ENCODE results near the gene OR2A1.
"Not testable (repeated sequence)": the region's sequence is repeated elsewhere in the genome, so short reads cannot be mapped to it uniquely, and the experiment has no call there.

The OR2A1 gene

DNA sequence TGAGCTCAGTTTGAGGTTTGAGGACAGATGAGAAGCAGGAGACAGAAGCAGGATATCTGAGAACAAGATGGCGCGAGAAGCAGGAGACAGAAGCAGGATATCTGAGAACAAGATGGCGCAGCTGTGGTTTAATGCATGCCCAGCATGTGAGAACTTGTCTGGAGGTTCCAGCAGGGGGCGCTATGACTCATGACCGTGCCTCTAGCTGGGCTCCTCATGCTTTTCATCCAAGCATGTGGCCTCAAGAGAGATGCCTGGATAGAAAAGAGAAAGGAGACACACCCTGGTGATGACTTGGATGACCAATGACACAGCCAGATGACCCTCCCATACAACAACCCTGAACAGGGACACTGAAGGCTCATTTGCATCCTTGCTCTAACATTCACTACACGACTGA is 32.2 kb upstream of the OR2A1 start:
- H3K4me1 ChIP-seq (ENCODE audit: control insufficient read depth, insufficient read depth, low read depth, low read length), result not testable (repeated sequence)

DNA sequence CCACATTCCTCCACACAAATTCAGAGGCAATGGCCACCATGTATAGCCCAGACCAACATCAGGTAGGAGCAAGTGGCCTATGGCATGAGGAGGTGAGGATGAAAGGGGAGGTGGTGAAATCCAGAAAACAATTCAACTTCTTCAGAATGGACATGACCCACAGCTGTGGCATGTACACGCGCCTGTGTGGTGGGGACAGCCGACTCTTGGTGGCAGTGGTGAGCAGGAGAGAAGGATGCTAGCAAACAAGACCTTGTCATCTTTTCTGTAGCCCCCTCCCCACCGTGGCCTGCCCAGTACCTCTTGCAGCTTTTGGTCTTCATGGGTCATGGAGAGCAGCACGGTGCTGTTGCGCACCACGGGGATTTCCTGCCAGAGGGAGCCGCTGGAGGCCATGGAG is 30.2 kb upstream of the OR2A1 start:
- not testable (repeated sequence) for H2BK15ac ChIP-seq (ENCODE audit: low read depth, poor library complexity, severe bottlenecking); H3K79me1 ChIP-seq (replicated peaks; ENCODE audit: low read length, poor library complexity, severe bottlenecking); H3K23ac ChIP-seq (ENCODE audit: low read length in 2 of 2); H2BK12ac ChIP-seq (ENCODE audit: low read length in 2 of 2); H4K8ac ChIP-seq (ENCODE audit: low read length); H3K27ac ChIP-seq (ENCODE audit: low read length, poor library complexity, severe bottlenecking); H3K4ac ChIP-seq (ENCODE audit: low read depth in 1 of 2, low read length in 2 of 2); DNase-seq; H3K9ac ChIP-seq (ENCODE audit: low read length); H2AK5ac ChIP-seq (ENCODE audit: low read length, severe bottlenecking); H3K9me3 ChIP-seq (ENCODE audit: control insufficient read depth, low read length); H3K18ac ChIP-seq (ENCODE audit: low read depth in 1 of 2, low read length in 2 of 2); H3K14ac ChIP-seq (ENCODE audit: low read length in 2 of 2); H3K4me3 ChIP-seq (ENCODE audit: insufficient read depth in 1 of 2, low read depth in 1 of 2, low read length in 2 of 2); H3K4me1 ChIP-seq (ENCODE audit: control insufficient read depth, insufficient read depth, low read depth, low read length); H4K91ac ChIP-seq (ENCODE audit: low read length); H2BK5ac ChIP-seq (ENCODE audit: low read depth, low read length, poor library complexity, severe bottlenecking); H3K27me3 ChIP-seq (ENCODE audit: control insufficient read depth in 1 of 2, insufficient read depth in 1 of 2, low read length in 2 of 2); H2AFZ ChIP-seq (ENCODE audit: low read depth, low read length); H2BK120ac ChIP-seq (ENCODE audit: low read depth, low read length); H3K36me3 ChIP-seq (ENCODE audit: control insufficient read depth in 1 of 2, insufficient read depth in 2 of 2, low read depth in 1 of 2, low read length in 2 of 2); H3K4me2 ChIP-seq (ENCODE audit: low read length, poor library complexity, severe bottlenecking)
- no CpG with 5 or more reads among the region's 8 CpGs for WGBS

More for the DNA sequence above, 32.2 kb upstream of the OR2A1 start:
- not testable (repeated sequence) for H3K4me2 ChIP-seq (ENCODE audit: low read length, poor library complexity, severe bottlenecking); H3K4ac ChIP-seq (ENCODE audit: low read depth in 1 of 2, low read length in 2 of 2); H4K8ac ChIP-seq (ENCODE audit: low read length); H2BK120ac ChIP-seq (ENCODE audit: low read depth, low read length); H3K18ac ChIP-seq (ENCODE audit: low read depth in 1 of 2, low read length in 2 of 2); H2AFZ ChIP-seq (ENCODE audit: low read depth, low read length); H3K4me3 ChIP-seq (ENCODE audit: insufficient read depth in 1 of 2, low read depth in 1 of 2, low read length in 2 of 2); H3K23ac ChIP-seq (ENCODE audit: low read length in 2 of 2); H3K79me1 ChIP-seq (replicated peaks; ENCODE audit: low read length, poor library complexity, severe bottlenecking); H2BK5ac ChIP-seq (ENCODE audit: low read depth, low read length, poor library complexity, severe bottlenecking); H3K9me3 ChIP-seq (ENCODE audit: control insufficient read depth, low read length); H3K14ac ChIP-seq (ENCODE audit: low read length in 2 of 2); DNase-seq; H3K36me3 ChIP-seq (ENCODE audit: control insufficient read depth in 1 of 2, insufficient read depth in 2 of 2, low read depth in 1 of 2, low read length in 2 of 2); H2BK15ac ChIP-seq (ENCODE audit: low read depth, poor library complexity, severe bottlenecking); H4K91ac ChIP-seq (ENCODE audit: low read length); H3K27ac ChIP-seq (ENCODE audit: low read length, poor library complexity, severe bottlenecking); H2AK5ac ChIP-seq (ENCODE audit: low read length, severe bottlenecking); H3K27me3 ChIP-seq (ENCODE audit: control insufficient read depth in 1 of 2, insufficient read depth in 1 of 2, low read length in 2 of 2); H3K9ac ChIP-seq (ENCODE audit: low read length); H2BK12ac ChIP-seq (ENCODE audit: low read length in 2 of 2)
- no CpG with 5 or more reads among the region's 6 CpGs for WGBS

DNA sequence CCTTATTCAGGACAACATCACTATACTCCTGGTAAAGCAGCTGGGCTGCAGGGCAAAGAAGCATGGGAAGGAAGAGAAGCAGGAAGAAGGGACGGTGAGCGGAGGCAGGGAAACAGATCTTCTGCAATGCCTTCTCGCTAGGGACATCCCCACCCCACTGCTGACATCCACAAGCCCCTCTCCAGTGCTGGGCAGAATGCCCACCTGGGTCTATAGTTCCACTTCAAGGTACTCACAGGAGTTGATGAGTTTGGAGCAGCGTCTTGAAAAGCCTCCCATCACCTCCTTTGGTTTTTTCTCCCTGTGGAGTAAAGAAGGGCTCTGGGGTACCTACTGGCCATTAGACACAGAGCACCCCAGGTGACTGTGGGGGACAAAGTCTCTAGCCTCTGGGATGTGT is 29.7 kb upstream of the OR2A1 start:
- H3K79me1 ChIP-seq (replicated peaks; ENCODE audit: low read length, poor library complexity, severe bottlenecking), result not testable (repeated sequence)
- WGBS, result no CpG with 5 or more reads among the region's 4 CpGs

DNA sequence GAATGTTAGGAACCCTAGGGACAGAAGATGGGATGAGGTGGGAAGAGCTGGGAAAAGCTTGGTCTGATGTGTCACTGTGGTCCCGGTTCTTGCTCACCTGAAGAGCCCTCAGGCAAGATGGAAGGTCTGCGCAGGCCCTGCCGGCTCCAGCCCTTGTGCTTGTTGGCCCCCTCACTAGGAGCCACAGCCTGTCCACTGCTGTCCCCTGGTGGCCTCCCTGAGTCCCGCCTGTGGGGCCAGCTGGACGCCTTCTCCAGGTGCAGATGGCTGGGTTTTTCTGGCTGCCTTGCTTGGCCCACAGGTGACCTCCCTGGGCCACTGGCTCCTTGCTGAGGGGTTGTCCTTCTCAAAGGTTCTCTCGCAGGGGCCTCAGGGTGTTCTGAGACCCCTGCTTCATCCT is 28.5 kb upstream of the OR2A1 start:
- H3K4me3 ChIP-seq (ENCODE audit: insufficient read depth in 1 of 2, low read depth in 1 of 2, low read length in 2 of 2); H3K27me3 ChIP-seq (ENCODE audit: control insufficient read depth in 1 of 2, insufficient read depth in 1 of 2, low read length in 2 of 2); H3K4me1 ChIP-seq (ENCODE audit: control insufficient read depth, insufficient read depth, low read depth, low read length); H3K4ac ChIP-seq (ENCODE audit: low read depth in 1 of 2, low read length in 2 of 2); H3K27ac ChIP-seq (ENCODE audit: low read length, poor library complexity, severe bottlenecking); H3K9me3 ChIP-seq (ENCODE audit: control insufficient read depth, low read length); H4K91ac ChIP-seq (ENCODE audit: low read length); H2BK12ac ChIP-seq (ENCODE audit: low read length in 2 of 2); H3K36me3 ChIP-seq (ENCODE audit: control insufficient read depth in 1 of 2, insufficient read depth in 2 of 2, low read depth in 1 of 2, low read length in 2 of 2); H2BK120ac ChIP-seq (ENCODE audit: low read depth, low read length); H3K23ac ChIP-seq (ENCODE audit: low read length in 2 of 2); H4K8ac ChIP-seq (ENCODE audit: low read length); H3K4me2 ChIP-seq (ENCODE audit: low read length, poor library complexity, severe bottlenecking); H3K9ac ChIP-seq (ENCODE audit: low read length); H2AFZ ChIP-seq (ENCODE audit: low read depth, low read length); H3K14ac ChIP-seq (ENCODE audit: low read length in 2 of 2); H3K79me1 ChIP-seq (replicated peaks; ENCODE audit: low read length, poor library complexity, severe bottlenecking); DNase-seq; H2BK15ac ChIP-seq (ENCODE audit: low read depth, poor library complexity, severe bottlenecking); H3K18ac ChIP-seq (ENCODE audit: low read depth in 1 of 2, low read length in 2 of 2); H2AK5ac ChIP-seq (ENCODE audit: low read length, severe bottlenecking); H2BK5ac ChIP-seq (ENCODE audit: low read depth, low read length, poor library complexity, severe bottlenecking): not testable (repeated sequence)
- no CpG with 5 or more reads among the region's 6 CpGs for WGBS

More for the DNA sequence above, 29.7 kb upstream of the OR2A1 start:
- H3K4me2 ChIP-seq (ENCODE audit: low read length, poor library complexity, severe bottlenecking); H2BK5ac ChIP-seq (ENCODE audit: low read depth, low read length, poor library complexity, severe bottlenecking); H4K91ac ChIP-seq (ENCODE audit: low read length); H2AK5ac ChIP-seq (ENCODE audit: low read length, severe bottlenecking); H2BK15ac ChIP-seq (ENCODE audit: low read depth, poor library complexity, severe bottlenecking); H2AFZ ChIP-seq (ENCODE audit: low read depth, low read length); H3K9ac ChIP-seq (ENCODE audit: low read length); H3K36me3 ChIP-seq (ENCODE audit: control insufficient read depth in 1 of 2, insufficient read depth in 2 of 2, low read depth in 1 of 2, low read length in 2 of 2); H3K23ac ChIP-seq (ENCODE audit: low read length in 2 of 2); H3K14ac ChIP-seq (ENCODE audit: low read length in 2 of 2); DNase-seq; H4K8ac ChIP-seq (ENCODE audit: low read length); H3K4me1 ChIP-seq (ENCODE audit: control insufficient read depth, insufficient read depth, low read depth, low read length); H3K9me3 ChIP-seq (ENCODE audit: control insufficient read depth, low read length); H3K4ac ChIP-seq (ENCODE audit: low read depth in 1 of 2, low read length in 2 of 2); H3K27me3 ChIP-seq (ENCODE audit: control insufficient read depth in 1 of 2, insufficient read depth in 1 of 2, low read length in 2 of 2); H2BK12ac ChIP-seq (ENCODE audit: low read length in 2 of 2); H3K18ac ChIP-seq (ENCODE audit: low read depth in 1 of 2, low read length in 2 of 2); H2BK120ac ChIP-seq (ENCODE audit: low read depth, low read length); H3K27ac ChIP-seq (ENCODE audit: low read length, poor library complexity, severe bottlenecking); H3K4me3 ChIP-seq (ENCODE audit: insufficient read depth in 1 of 2, low read depth in 1 of 2, low read length in 2 of 2): not testable (repeated sequence)

All from mesenchymal stem cell (in vitro differentiated cells and primary cell).